NCI-H146 (cell line): ENCODE results near the gene ZNF8.
"Not testable (repeated sequence)": the region's sequence is repeated elsewhere in the genome, so short reads cannot be mapped to it uniquely, and the experiment has no call there.

ENCODE experiments used
- DNase-seq: peaks from one replicate; lab custom pipeline; 2025; lab: John Stamatoyannopoulos, UW

Gene ZNF8

GRCh38 chr19:58336820-58337219, 58.1 kb downstream of the ZNF8 start:
- DNase-seq: no peak

DNA sequence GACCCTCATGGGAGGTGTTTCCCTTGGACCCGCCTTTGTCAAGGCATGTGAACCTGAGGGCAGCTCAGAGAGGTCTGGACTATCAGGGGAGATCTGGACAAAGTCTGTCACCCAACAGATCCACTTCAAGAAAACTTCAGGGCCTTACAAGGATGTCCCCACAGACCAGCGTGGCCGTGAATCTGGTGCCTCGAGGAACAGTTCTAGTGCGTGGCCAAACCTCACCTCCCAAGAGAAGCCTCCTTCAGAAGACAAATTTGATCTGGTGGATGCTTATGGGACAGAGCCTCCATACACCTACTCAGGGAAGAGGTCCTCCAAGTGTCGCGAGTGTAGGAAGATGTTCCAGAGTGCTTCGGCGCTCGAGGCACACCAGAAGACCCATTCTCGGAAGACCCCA, 59.6 kb downstream of the ZNF8 start:
- DNase-seq: no peak

DNA sequence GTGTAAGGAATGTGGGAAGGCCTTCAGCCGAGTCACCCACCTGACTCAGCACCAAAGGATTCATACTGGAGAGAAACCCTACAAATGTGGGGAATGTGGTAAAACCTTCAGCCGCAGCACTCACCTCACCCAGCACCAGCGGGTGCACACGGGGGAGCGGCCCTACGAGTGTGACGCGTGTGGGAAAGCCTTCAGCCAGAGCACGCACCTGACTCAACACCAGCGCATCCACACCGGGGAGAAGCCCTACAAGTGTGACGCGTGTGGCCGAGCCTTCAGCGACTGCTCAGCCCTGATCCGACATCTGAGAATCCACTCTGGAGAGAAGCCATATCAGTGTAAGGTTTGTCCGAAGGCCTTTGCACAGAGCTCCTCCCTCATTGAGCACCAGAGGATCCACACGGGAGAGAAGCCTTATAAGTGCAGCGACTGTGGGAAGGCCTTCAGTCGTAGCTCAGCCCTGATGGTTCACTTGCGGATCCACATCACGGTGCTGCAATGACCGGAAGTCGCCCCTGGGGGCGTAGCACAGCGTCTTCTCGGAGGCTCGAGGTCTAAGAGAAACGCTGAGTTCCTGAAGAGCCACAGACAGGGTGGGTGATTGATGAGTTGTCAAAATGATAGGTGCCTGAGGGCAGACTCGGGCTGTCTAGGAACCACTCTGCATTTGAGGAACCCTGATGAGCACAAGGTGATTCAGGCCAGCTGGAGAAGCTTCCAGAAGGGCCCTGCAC, 60.2 kb downstream of the ZNF8 start:
- no peak for DNase-seq

GRCh38 chr19:58345558-58345957, 66.8 kb downstream of the ZNF8 start:
- no peak for DNase-seq

GRCh38 chr19:58346961-58347929, 68.5 kb downstream of the ZNF8 start:
- DNase-seq: peak; percentile 89

DNA sequence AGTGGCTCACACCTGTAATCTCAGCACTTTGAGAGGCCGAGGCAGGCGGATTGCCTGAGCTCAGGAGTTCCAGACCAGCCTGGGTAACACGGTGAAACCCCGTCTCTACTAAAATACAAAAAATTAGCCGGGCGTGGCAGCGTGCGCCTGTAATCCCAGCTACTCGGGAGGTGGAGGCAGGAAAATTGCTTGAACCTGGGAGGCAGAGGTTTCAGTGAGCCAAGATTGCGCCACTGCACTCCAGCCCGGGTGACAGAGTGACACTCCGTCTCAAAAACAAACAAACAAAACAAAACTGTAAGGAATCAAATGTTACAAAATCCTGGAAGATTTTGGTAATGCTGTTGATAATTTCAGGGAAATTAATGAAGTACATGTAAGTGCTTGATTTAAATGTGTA, 69.3 kb downstream of the ZNF8 start:
- DNase-seq: not testable (repeated sequence)

- no peak for DNase-seq
These were observed 70.8 kb downstream of the ZNF8 start for GRCh38 chr19:58349590-58349989.

- no peak for DNase-seq
These were observed 71.5 kb downstream of the ZNF8 start for GRCh38 chr19:58350001-58350861.

DNA sequence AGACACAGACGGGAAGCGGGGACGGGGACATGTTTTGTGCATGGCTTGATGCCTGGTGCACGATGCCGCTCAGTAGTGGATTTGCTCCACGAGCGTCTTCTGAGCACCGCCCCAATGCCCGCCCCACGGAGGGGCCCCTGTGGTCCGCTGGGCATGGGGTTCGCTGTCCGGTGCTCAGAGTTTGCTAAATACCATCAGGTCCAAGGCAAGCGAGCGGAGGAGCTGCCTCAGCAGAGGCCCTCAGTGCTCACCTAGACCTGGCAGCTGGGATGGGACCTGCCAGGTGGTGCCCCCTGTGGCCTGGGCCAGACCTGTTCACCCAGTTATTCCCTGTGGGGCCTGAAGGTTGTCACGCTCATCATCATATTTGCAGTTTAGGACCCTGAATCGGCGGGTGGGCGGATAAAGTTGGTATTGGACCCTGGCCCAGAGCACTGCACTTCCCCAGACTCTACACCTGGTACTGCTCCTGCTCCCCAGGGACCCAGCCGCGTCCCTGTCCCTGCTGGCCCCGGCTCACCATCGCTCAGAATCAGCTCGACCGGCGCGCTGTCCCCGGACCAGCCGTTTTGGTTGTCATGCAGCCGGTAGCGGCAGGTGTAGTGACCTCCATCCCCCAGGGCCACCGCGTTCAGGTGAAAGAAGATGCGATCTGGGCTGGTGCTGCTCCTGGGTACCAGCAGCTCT, 72.3 kb downstream of the ZNF8 start:
- DNase-seq: no peak

DNA sequence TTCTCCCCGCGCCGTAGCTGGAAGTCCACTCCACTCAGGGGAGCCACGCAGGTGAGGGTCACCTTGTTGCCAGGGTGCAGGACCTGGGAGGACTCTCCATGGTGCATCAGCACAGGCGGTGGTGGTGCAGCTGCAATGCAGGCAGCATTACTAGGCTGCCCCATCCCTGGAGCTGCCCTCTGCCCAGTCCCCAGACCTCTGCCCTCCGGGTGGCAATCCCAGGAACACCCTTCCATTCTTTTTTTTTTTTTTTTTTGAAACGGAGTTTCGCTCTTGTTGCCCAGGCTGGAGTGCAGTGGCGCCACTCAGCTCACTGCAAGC, 72.8 kb downstream of the ZNF8 start:
- no peak for DNase-seq

DNA sequence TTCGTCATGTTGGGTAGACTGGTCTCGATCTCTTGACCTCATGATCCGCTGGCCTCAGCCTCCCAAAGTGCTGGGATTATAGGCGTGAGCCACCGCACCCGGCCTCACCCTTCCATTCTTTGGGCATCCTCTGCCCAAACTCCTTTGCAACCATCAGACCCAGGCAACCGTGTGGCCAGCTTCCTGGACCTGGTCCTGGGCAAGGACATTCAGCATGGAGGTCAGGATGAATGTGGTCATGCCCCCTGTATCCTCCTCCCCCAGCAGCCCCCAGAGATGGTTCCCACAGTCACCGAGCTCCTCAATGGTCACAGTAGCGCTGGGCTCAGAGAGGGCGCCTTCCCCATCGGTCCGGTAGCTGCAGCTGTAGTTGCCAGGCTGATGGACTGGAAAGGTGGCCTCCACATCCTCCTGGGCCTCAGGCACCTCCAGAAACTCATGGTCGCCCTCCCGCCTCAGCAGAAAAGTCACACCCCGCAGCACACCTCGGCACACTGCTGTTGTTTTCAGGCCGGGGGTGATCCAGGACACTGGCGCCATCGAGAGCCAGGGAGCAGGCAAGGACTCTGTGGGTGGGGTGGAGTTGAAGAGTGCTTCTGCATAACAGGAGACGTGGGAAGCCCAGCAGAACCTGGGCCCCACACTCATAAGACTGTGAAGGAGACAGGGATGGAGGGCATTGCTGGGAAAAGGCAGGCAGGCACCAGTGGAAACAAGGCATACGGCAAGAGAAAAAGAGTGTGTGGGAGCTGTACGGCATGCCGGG, 73.4 kb downstream of the ZNF8 start:
- DNase-seq: no peak
